Measurements from ENCODE around the gene SLC22A23. TPM values are rescaled to one million over a fixed set of nuclear protein-coding genes. Genes with fewer than 3 reads are reported as not detected.
"Not testable (repeated sequence)": the region's sequence is repeated elsewhere in the genome, so short reads cannot be mapped to it uniquely, and the experiment has no call there.

The SLC22A23 gene
- polyA plus RNA-seq, 12 donors: 2.3 to 26.1 (median 4.1) TPM; not detected in 1

- DNase-seq: peak; percentile 69
Measured at GRCh38 chr6:3389390-3390167, 67.3 kb downstream of the SLC22A23 start.

GRCh38 chr6:3388786-3389185, 68.1 kb downstream of the SLC22A23 start:
- DNase-seq: no peak

- no peak for DNase-seq
Measured at GRCh38 chr6:3386374-3386857, 70.4 kb downstream of the SLC22A23 start.

GRCh38 chr6:3385660-3386151, 71.1 kb downstream of the SLC22A23 start:
- DNase-seq: no peak

- DNase-seq: not testable (repeated sequence)
Measured at GRCh38 chr6:3385181-3385580, 71.7 kb downstream of the SLC22A23 start.

- no peak for DNase-seq
Measured at GRCh38 chr6:3384241-3385143, 72.4 kb downstream of the SLC22A23 start.

GRCh38 chr6:3383525-3383924, 73.3 kb downstream of the SLC22A23 start:
- no peak for DNase-seq

- DNase-seq: no peak
Measured at GRCh38 chr6:3382326-3383279, 74.2 kb downstream of the SLC22A23 start.

- peak; percentile 75 for DNase-seq
Measured at GRCh38 chr6:3381233-3381921, 75.5 kb downstream of the SLC22A23 start.

GRCh38 chr6:3380344-3381232, 76.3 kb downstream of the SLC22A23 start:
- no peak for DNase-seq

- no peak for DNase-seq
Measured at GRCh38 chr6:3379482-3380060, 77.3 kb downstream of the SLC22A23 start.

GRCh38 chr6:3378808-3379207, 78.0 kb downstream of the SLC22A23 start:
- DNase-seq: not testable (repeated sequence)

GRCh38 chr6:3378398-3378782, 78.5 kb downstream of the SLC22A23 start:
- not testable (repeated sequence) for DNase-seq

GRCh38 chr6:3377536-3378397, 79.1 kb downstream of the SLC22A23 start:
- no peak for DNase-seq

- no peak for DNase-seq
Measured at GRCh38 chr6:3376893-3377535, 79.8 kb downstream of the SLC22A23 start.

- DNase-seq: no peak
Measured at GRCh38 chr6:3376064-3376463, 80.8 kb downstream of the SLC22A23 start.

- no peak for DNase-seq
Measured at GRCh38 chr6:3373597-3374203, 83.2 kb downstream of the SLC22A23 start.

All from muscle of arm (tissue), 12 donors.